ENCODE measurements around the gene RAMP1. TPM values are rescaled to one million over a fixed set of nuclear protein-coding genes. Genes with fewer than 3 reads are reported as not detected.

Gene RAMP1
- total and polyA plus RNA-seq, 9 of the 15 experiments (the other 6 are each of a cell fraction or from before 2014, with no cell fraction given), result 0.72 to 0.77 TPM; not detected in 7

GRCh38 chr2:237894986-237895543 is 35.6 kb downstream of the RAMP1 start (continued):
- TF ChIP-seq ATF4 (CRISPR knock-in tag; IDR thresholded peaks at IDR 0.05), result no peak
- no peak for TF ChIP-seq BCL6 (CRISPR knock-in tag; IDR thresholded peaks at IDR 0.05)
- TF ChIP-seq POLR2G (IDR thresholded peaks at IDR 0.05; ENCODE audit: low read depth, low read length), result no peak
- no peak for TF ChIP-seq RBM22 (IDR thresholded peaks at IDR 0.05; ENCODE audit: low read depth, low read length, poor library complexity, severe bottlenecking)

- WGBS (ENCODE audit: insufficient coverage, low coverage, missing lambda C conversion rate), result 34% methylated on average over 18 of the region's 27 CpGs
- FAIRE-seq, result no peak
- intact Hi-C loops (cut with micrococcal nuclease) (no loop called here), in situ Hi-C loops (cut with MboI) (no loop called here)
- Histone ChIP-seq H3K4me2 (ENCODE audit: insufficient read depth, low read length) (no peak overlapping the region), H3K4me1 (replicated peaks in 1 of 2; ENCODE audit: control insufficient read depth in 2 of 2, insufficient read depth in 2 of 2, low read length in 2 of 2) (peaks cover 3 to 12% of the 10 kb centered on the region in 2 experiments; a peak in 3 of 5 replicates), H3K9ac (ENCODE audit: insufficient read depth in 1 of 2, low read depth in 2 of 2, low read length in 2 of 2) (no peak overlapping the region), H3K36me3 (ENCODE audit: control insufficient read depth, insufficient read depth, low read length) (no peaks in the 10 kb centered on the region), H3K4me3 (no peak overlapping the region), H3K9me3 (replicated peaks; ENCODE audit: control insufficient read depth, insufficient read depth, low read depth, low read length) (no peaks in the 10 kb centered on the region), H2AFZ (ENCODE audit: low read depth, low read length) (no peak overlapping the region), H3K9me1 (ENCODE audit: control insufficient read depth, insufficient read depth, low read length) (no peaks in the 10 kb centered on the region), H3K27ac (ENCODE audit: extremely low read depth, low read depth, low read length) (no peak overlapping the region), H3K27me3 (ENCODE audit: control insufficient read depth in 2 of 2, insufficient read depth in 2 of 2, low read length in 2 of 2) (no peaks in the 10 kb centered on the region), H3K79me2 (ENCODE audit: control insufficient read depth, insufficient read depth, low read length) (no peaks in the 10 kb centered on the region), H4K20me1 (replicated peaks; ENCODE audit: control insufficient read depth, insufficient read depth, low read length) (no peaks in the 10 kb centered on the region)
- DNase-seq (ENCODE audit: extremely low read depth in 1 of 4, low spot score in 3 of 4), result no peak
- ChIA-PET CTCF (ENCODE audit: low intra/inter-chr PET ratio) (no interaction called here), POLR2A (no interaction called here)
- no TSS peak for BruUV-seq (replicated peaks)
- ATAC-seq, result no peak
- TF ChIP-seq TEAD4 (IDR thresholded peaks at IDR 0.05; ENCODE audit: low read length) (no peak), TEAD4 (CRISPR knock-in tag; IDR thresholded peaks at IDR 0.05; ENCODE audit: borderline replicate concordance) (no peak), CREB1 (IDR thresholded peaks at IDR 0.05) (no peak), CREB1 (CRISPR knock-in tag; IDR thresholded peaks at IDR 0.05) (no peak), ILF3 (IDR thresholded peaks at IDR 0.05; ENCODE audit: borderline replicate concordance) (no peak), ARID2 (IDR thresholded peaks at IDR 0.05) (no peak), IRF9 (tag; IDR thresholded peaks at IDR 0.05) (no peak), CGGBP1 (CRISPR knock-in tag; IDR thresholded peaks at IDR 0.05) (no peak), ASH1L (IDR thresholded peaks at IDR 0.05; ENCODE audit: borderline replicate concordance, low read depth, partially characterized antibody) (no peak), IRF2 (CRISPR knock-in tag; IDR thresholded peaks at IDR 0.05) (no peak), SP2 (IDR thresholded peaks at IDR 0.05; ENCODE audit: extremely low read depth, low read depth, low read length, poor library complexity, severe bottlenecking) (no peak), ZNF75A (CRISPR knock-in tag; IDR thresholded peaks at IDR 0.05) (no peak), SMAD1 (IDR thresholded peaks at IDR 0.05; ENCODE audit: low read depth, low read length, partially characterized antibody) (no peak), NFE2L1 (tag; IDR thresholded peaks at IDR 0.05; ENCODE audit: borderline replicate concordance, low read depth) (no peak)
Observed at GRCh38 chr2:237895544-237896506, 36.4 kb downstream of the RAMP1 start.
